Upper lobe of left lung (tissue), 6 donors: ENCODE data around the gene EMC6. TPM values are rescaled to one million over a fixed set of nuclear protein-coding genes. Genes with fewer than 3 reads are reported as not detected.

Experiments
- ATAC-seq, 2 donors: fragments of 200-7000 bp; cut with Tn5 transposase; one replicate each; pipeline ENCODE4 v1.9.1; 2022; ENCODE audit warnings: mild to moderate bottlenecking in 2 of 2, moderate library complexity in 2 of 2; ENCODE audit not compliant: low FRiP score in 2 of 2
- DNase-seq, 2 donors: peaks; one replicate each; pipeline ENCODE4 v3.0.0-alpha.2; 2019 to 2020
- H3K27ac ChIP-seq, 4 donors: fragments of 200-600 bp; sonication (generic); one replicate each; pipeline ENCODE4 v1.5.1; 2016 to 2019
- H3K27me3 ChIP-seq, 4 donors: fragments of 200-600 bp; sonication (generic); one replicate each; pipeline ENCODE4 v1.5.1; 2017 to 2019
- H3K36me3 ChIP-seq, 4 donors: fragments of 200-600 bp; sonication (generic); one replicate each; pipeline ENCODE4 v1.5.1; 2016 to 2019
- H3K4me1 ChIP-seq, 4 donors: fragments of 200-600 bp; sonication (generic); one replicate each; pipeline ENCODE4 v1.5.1; 2018 to 2019
- H3K4me3 ChIP-seq, 4 donors: fragments of 200-600 bp; sonication (generic); one replicate each; pipeline ENCODE4 v1.5.1; 2017 to 2019; ENCODE audit warnings: mild to moderate bottlenecking in 2 of 4, moderate library complexity in 1 of 4
- H3K9me3 ChIP-seq, 4 donors: fragments of 200-600 bp; sonication (generic); one replicate each; pipeline ENCODE4 v1.5.1; 2018 to 2019
- EP300 ChIP-seq, 4 donors: sonication (generic); formaldehyde crosslinking; IDR thresholded peaks; one replicate each; pipeline ENCODE4 v1.5.1; 2017; ENCODE audit warnings: antibody characterized with exemption in 4 of 4, control low read depth in 2 of 4
- POLR2A ChIP-seq, 4 donors: fragments of 450-650 bp; IDR thresholded peaks; one replicate each; pipeline ENCODE4 v1.5.1; 2016 to 2017; ENCODE audit warnings: antibody characterized with exemption in 4 of 4, mild to moderate bottlenecking in 2 of 4
- POLR2AphosphoS5 ChIP-seq, 2 donors: sonication (generic); formaldehyde crosslinking; IDR thresholded peaks; one replicate each; pipeline ENCODE4 v1.5.1; 2017; ENCODE audit warnings: antibody characterized with exemption in 2 of 2
- WGBS, 2 donors: methylation state at CpG; one replicate each; pipeline ENCODE4 v1.1.5; 2017 to 2018; 5-methylcytosine and 5-hydroxymethylcytosine counted together
- total RNA-seq, 6 donors: library from RNA; depleted of rRNA in 4 of 6; stranded (reverse); fragments of >200 nt in 4 of 6; gene quantifications; one replicate each; pipeline versions ENCODE4 v1.1.0 to v1.2.1, GENCODE V29; 2016 to 2021
- TF ChIP-seq, protein P1 (sequence below), 6 experiments: fragments of 450-650 bp in 4 of 6; fragments of 200-600 bp in 2 of 6; sonication (generic) in 2 of 6; IDR thresholded peaks; one replicate each; pipeline ENCODE4 v1.5.1; 2016 to 2019; ENCODE audit warnings: antibody characterized with exemption in 6 of 6
- donor health status: DM: no; HTN: no; CAD: no; lungs with moderate emphysema.
- donor health status: DM: no; HTN: yes; CAD: no; lungs with severe emphysema.

Gene EMC6
- total RNA-seq, 6 donors from 2014 or later: 9.8 to 38.7 (median 36.5) TPM; not detected in 1

DNA sequence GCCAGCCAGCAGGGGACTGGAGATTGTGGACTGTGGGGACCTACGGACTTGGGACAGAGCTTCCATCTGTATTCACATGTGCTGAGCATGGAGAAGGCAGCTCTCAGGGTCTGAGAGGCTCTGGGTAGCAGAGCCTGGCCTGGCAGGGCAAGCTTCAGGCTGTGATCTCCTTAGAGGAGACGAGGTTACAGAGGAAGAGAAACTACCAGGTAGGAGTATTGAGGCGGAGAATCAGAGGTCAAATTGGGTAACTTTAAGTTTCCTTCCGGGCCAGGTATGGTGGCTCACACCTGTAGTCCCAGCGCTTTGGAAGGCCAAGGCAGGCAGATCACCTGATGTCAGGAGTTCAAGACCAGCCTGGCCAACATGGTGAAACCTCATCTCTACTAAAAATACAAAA is 23.3 kb upstream of the EMC6 start:
- WGBS, 2 donors: 58 to 97% methylated on average over 5 of the region's 5 CpGs
- peaks cover 0 to 52% (median 28%) of the 10 kb centered on the region in 4 donors for H3K36me3 ChIP-seq

DNA sequence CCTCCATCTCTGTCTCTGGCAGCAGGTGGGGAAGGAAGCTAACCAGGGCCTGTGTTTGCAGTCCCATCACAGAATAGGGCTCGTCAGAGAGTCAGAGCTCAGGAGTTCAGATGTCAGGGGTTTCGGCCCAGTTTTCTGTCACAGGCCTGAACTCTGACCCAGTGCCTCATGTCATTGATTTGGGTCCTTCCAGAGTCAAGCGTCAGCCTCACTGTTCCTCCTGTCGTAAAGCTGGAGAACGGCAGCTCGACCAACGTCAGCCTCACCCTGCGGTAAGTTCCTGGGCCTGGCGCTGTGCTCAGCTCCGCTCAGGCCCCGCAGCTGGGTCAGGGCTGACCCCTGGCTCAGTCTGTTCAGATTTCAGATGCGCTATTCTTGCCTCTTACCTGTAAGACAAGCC is 21.4 kb upstream of the EMC6 start:
- TF ChIP-seq POLR2AphosphoS5 (IDR thresholded peaks at IDR 0.05) (no peak), POLR2A (IDR thresholded peaks at IDR 0.05) (no peak), EP300 (IDR thresholded peaks at IDR 0.05) (no peak)
- TF ChIP-seq, protein P1, sequence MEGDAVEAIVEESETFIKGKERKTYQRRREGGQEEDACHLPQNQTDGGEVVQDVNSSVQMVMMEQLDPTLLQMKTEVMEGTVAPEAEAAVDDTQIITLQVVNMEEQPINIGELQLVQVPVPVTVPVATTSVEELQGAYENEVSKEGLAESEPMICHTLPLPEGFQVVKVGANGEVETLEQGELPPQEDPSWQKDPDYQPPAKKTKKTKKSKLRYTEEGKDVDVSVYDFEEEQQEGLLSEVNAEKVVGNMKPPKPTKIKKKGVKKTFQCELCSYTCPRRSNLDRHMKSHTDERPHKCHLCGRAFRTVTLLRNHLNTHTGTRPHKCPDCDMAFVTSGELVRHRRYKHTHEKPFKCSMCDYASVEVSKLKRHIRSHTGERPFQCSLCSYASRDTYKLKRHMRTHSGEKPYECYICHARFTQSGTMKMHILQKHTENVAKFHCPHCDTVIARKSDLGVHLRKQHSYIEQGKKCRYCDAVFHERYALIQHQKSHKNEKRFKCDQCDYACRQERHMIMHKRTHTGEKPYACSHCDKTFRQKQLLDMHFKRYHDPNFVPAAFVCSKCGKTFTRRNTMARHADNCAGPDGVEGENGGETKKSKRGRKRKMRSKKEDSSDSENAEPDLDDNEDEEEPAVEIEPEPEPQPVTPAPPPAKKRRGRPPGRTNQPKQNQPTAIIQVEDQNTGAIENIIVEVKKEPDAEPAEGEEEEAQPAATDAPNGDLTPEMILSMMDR (IDR thresholded peaks at IDR 0.05): no peak
- no peak overlapping the region for H3K4me3 ChIP-seq
- no peak for DNase-seq
- ATAC-seq: no peak
- no peak overlapping the region for H3K27ac ChIP-seq
- no peaks in the 10 kb centered on the region for H3K4me1 ChIP-seq
- H3K9me3 ChIP-seq: no peaks in the 10 kb centered on the region
- no peaks in the 10 kb centered on the region for H3K27me3 ChIP-seq
- peaks cover 0 to 50% (median 28%) of the 10 kb centered on the region in 4 donors for H3K36me3 ChIP-seq
- WGBS, 2 donors: 81 to 84% methylated on average over 3 to 12 of the region's 12 CpGs

More for the DNA sequence above, 23.3 kb upstream of the EMC6 start:
- no peaks in the 10 kb centered on the region for H3K9me3 ChIP-seq
- no peak for ATAC-seq
- H3K4me1 ChIP-seq: peaks cover 0 to 18% (median 10%) of the 10 kb centered on the region in 4 donors
- H3K27ac ChIP-seq: no peak overlapping the region
- TF ChIP-seq, protein P1 (IDR thresholded peaks at IDR 0.05): no peak
- TF ChIP-seq EP300 (IDR thresholded peaks at IDR 0.05) (no peak), POLR2A (IDR thresholded peaks at IDR 0.05) (no peak), POLR2AphosphoS5 (IDR thresholded peaks at IDR 0.05) (no peak)
- DNase-seq: no peak
- H3K4me3 ChIP-seq: no peak overlapping the region
- H3K27me3 ChIP-seq: no peaks in the 10 kb centered on the region

DNA sequence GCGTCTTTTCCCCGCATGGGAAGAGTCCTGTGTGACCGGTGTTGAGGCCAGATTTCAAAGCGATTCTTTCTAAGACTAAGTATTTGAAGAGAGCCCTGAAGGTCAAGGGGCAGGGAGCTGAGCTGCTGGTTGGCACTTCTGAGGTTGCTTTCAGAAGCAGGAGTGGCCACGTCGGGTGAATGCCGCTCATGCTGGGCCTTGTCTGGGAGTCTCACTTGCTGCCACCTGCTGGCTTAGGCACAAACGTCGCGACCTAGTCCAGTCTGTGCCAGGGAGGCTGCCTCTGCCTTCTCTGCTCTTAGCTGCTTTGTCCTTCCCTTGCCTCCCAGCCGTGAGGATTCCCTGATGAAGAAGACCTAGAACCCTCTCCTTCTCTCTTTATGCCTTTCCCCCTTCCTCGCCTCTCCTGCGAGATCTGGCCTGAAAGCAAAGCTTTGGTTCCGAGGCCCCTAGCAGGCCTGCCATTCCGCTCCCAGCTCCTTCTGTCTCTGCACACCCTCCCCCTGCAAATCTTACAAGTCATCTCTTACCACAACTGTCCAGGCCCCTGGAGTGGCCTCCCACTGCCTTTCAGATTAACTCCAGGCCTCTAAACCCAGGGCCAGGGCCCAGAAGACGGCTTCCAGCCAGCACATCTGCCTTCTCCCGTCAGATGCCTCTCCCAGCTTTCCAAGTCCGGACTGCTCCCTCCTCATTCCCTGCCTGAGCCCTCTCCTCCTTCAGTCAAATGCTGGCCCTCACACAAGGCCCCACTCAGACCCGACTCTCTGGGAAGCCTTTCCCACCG is 20.6 kb upstream of the EMC6 start:
- peak in 1 of 2 donors; percentile 70 for DNase-seq
- Histone ChIP-seq H3K27ac (no peak overlapping the region), H3K4me3 (no peak overlapping the region), H3K27me3 (no peaks in the 10 kb centered on the region), H3K9me3 (no peaks in the 10 kb centered on the region), H3K4me1 (no peaks in the 10 kb centered on the region), H3K36me3 (peaks cover 0 to 50% (median 28%) of the 10 kb centered on the region in 4 donors)
- peak in 1 of 2 donors; percentile 55 for ATAC-seq
- TF ChIP-seq, protein P1 (IDR thresholded peaks at IDR 0.05): peak in 4 of 6 experiments; percentile 20 to 54 (median 40)
- TF ChIP-seq POLR2A (IDR thresholded peaks at IDR 0.05): no peak
- no peak for TF ChIP-seq EP300 (IDR thresholded peaks at IDR 0.05)
- 67 to 70% methylated on average over 19 to 20 of the region's 20 CpGs for WGBS, 2 donors

DNA sequence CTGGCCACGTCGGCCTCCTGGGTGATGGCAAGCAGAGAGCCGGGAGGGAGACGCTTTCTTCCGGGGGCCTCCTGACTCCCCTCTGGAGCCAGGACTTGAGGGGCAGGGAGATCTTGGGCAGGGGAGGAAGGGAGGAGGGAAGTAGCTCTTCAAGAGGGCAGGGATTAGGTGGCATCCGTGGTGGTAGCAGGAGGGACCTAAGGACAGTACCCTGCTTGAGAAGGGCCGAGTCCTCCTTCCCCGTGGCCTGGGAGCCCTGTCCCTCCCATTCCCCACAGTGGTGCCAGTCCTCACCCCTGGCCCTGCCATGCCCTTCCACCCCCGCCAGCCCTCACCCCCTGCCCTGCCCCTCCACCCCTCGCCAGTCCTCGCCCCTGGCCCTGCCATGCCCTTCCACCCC is 12.8 kb upstream of the EMC6 start:
- Histone ChIP-seq H3K9me3 (no peaks in the 10 kb centered on the region), H3K4me1 (peaks cover 7 to 10% (median 8%) of the 10 kb centered on the region in 4 donors), H3K36me3 (peaks cover 0 to 35% (median 22%) of the 10 kb centered on the region in 4 donors), H3K27me3 (no peaks in the 10 kb centered on the region), H3K4me3 (no peak overlapping the region), H3K27ac (no peak overlapping the region)
- TF ChIP-seq POLR2A (IDR thresholded peaks at IDR 0.05): no peak
- no peak for TF ChIP-seq POLR2AphosphoS5 (IDR thresholded peaks at IDR 0.05)
- no peak for TF ChIP-seq EP300 (IDR thresholded peaks at IDR 0.05)
- TF ChIP-seq, protein P1 (IDR thresholded peaks at IDR 0.05): no peak
- DNase-seq (peak in 1 of 2 donors; percentile 31), ATAC-seq (no peak)
- 90 to 93% methylated on average over 2 to 8 of the region's 11 CpGs for WGBS, 2 donors
